ENCODE results near the gene SMAP2.
"Not testable (repeated sequence)": the region's sequence is repeated elsewhere in the genome, so short reads cannot be mapped to it uniquely, and the experiment has no call there.

SMAP2 gene

DNA sequence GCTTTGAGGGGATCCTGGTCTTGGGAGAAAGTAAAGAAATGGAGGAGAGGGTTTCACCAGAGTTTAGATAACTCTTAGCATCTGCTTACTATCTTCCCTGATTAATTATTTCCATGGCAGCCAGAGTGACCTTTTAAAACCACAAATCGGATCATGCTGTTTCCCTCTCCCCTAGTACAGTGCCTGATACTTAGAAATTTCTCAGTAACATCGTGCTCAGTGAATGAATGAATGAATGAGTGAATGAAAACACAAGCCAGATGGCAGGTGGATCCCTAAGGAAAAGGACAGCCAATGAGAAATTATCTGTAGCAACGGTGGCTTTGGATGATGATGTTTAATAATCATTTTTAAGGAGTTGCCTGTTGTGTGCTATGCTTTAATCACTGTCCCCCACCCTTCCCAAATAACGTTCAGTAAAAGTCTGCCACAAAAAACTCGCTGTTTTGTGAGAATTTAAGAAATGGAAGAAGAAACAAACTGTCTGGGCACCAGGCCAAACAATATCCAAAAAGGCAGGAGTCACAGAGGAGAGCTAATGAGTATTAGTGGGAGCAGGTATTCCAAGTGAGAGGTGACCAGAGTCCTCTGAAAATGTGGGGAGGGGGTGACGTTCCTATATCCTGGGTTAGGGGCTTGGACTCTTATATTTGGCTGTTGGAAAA is 737 bp upstream of the SMAP2 start:
- no peak for DNase-seq (ENCODE audit: low spot score)

DNA sequence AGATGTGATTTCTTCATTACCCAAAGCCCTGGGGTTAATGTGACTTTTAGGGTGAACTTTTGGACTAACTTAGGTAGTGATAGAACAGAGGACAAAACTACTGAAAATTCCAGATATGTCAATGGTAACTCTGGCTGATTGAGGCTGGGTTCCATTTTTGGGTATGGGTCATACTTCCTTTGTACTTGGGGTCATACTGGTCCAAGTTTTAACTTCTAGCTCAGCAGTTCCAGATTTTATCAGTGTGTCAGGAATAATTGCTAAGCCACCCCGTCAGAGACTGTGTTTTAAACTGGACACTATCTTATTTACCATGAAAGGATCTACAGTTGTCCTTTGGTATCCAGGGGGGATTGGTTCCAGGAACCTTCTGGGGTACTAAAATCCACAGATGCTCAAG is 4.0 kb downstream of the SMAP2 start:
- no peak for DNase-seq (ENCODE audit: low spot score)

DNA sequence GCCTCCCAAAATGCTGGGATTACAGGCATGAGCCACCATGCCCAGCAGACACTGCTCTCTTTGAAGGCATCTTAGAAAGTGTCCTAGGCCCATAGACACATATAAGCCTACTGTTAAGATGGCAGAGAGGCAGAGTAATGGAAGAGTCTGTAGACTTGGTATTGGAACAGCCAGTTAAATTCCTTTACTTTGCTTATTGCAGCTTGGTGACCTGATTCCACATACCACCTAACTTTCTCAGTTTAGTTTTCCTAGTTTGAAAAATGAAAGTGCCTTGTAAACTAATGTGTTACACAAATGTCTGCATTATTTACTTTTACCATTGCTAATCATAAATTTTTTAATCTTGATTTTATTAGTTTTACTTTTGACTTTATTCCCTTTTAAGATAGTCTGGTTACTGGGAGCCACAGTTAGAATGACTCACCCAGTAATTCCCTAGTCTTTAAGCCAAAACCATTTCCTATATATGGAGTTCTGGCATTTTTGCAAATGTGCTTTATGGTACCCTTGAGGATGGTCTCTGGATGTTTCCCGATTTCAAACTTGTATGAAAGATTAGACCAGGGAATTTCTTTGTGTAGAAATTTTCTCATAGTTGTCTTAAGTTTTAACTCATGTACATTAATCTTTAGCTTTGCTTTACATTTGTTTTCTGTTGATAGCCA is 6.4 kb downstream of the SMAP2 start:
- DNase-seq (ENCODE audit: low spot score) = no peak

DNA sequence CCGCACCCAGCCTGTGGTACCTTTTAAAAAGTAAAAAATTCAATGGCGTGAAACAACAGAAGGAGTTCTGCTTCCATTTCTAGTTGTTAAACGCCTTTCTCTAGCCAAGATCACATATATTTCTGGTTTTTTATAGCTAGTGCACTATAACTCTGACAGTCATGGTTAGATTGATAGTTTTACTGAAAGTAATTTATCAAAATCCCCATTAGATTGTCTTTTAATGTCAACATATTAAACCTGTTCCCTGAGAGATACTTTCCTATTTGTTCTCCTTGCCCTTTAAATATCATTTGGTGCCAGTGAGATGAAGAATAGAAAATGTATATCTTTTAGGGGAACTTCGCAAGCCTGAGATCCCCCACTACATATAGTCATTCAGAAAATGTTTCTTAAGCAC is 7.3 kb downstream of the SMAP2 start:
- no peak for DNase-seq (ENCODE audit: low spot score)

- no peak for DNase-seq (ENCODE audit: low spot score)
These were observed 8.0 kb downstream of the SMAP2 start for GRCh38 chr1:40381268-40382107.

DNA sequence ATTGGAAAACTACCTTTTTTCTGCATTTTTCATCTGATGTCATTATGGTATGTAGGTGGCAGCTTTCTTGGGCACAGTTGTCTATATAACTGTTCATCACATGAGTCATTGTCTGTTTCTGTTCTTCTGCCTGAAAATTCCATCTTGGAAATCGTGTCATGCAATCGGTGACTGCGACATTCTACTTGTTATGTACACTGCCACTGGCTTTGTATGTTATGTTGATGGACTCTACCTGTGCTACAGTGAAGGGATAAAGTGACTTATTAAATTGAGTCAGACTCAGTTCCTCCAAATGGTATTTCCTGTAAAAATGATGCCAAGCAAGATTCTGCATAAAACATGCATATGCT is 8.6 kb downstream of the SMAP2 start:
- DNase-seq (ENCODE audit: low spot score) = no peak

DNA sequence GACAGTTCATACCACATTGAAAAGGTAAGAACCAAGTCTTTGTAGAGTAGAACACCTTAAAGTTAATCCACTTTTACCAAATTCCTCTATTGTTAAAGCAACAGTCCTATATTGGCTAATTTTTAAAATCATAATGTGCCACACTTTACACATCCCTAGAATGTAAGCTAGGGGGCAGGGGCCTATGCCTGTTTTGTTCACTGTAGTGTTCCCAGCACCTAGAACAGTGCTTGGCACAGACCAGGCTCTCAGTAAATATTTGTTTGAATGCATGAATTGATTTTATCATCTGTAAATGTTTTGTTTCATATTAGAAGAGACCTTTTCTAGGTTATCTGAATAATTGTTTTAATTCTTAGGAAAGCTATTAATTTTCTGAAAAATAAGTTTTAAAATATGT is 9.1 kb downstream of the SMAP2 start:
- DNase-seq (ENCODE audit: low spot score) = no peak

DNA sequence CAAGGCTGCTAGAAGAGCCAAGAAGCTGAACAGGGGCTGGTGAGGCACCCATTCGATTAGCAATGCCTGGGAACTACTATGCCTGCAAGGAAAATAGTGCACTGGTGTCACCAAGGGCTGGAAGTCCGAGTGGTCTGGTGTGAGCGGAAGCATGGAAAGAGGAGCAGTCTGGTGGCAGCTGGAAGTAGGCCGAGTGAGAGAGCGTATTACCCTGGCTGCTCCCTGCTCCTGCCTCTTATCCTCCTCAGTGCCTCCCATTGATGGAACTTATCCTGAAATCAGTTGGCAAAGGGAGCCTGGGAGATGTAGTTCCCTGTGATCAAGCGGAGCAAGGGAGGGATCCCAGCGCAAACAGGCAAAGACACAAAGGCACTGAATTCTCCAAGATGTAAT is 9.6 kb downstream of the SMAP2 start:
- no peak for DNase-seq (ENCODE audit: low spot score)

DNA sequence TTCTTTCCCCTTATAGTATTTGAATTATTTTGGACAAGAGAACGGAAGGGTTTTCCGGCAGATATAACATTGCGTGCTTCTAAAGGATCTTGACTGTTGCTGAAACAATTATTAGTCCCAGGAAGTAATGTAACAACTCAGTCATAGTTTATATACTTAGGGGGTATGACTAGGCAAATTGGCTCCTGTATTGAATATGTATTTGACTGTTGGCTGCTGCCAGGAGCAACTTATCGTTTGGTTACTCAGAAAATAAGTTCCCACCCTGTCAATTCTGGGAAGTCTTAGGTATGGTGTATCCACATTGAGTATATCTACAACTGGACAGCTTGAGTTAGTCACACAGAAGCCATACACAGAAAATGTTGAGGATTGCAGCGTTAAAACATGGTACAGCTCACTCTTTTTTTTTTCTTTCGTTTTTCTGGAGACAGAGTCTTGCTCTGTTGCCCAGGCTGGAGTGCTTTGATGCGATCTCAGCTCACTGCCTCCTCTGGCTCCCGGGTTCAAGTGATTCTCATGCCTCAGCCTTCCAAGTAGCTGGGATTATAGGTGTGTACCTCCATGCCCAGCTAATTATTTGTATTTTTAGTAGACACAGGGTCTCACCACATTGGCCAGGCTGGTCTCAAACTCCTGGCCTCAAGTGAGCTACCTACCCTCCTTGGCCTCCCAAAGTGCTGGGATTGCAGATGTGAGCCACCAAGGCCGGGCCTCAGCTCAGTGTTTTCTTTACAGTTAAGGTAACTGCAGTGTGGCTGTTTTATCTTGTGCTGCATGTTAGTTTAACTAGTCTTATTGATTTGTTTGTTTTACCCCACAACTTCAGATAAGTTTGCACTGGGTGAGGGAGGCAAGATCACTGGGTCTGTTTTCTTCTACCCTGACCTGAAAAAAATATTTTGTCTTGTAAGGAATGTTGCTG is 10.2 kb downstream of the SMAP2 start:
- DNase-seq (ENCODE audit: low spot score) = no peak

DNA sequence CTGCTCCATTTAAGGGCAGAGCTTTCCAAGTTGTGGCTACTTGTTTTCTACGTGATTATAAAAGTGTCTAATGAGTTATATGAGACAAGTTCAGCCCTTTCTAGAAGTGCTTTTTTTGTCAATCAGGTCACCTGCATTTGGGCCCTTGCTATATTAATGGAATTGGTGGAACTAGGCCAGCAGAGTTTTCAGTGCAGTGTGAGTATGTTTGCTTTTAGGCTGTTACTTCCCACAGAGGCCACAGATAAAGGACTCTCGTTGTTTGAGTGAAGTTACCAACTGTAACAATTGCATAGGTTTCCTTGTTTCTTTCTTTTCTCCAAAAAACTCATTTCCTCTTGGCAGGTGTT is 10.9 kb downstream of the SMAP2 start:
- no peak for DNase-seq (ENCODE audit: low spot score)

DNA sequence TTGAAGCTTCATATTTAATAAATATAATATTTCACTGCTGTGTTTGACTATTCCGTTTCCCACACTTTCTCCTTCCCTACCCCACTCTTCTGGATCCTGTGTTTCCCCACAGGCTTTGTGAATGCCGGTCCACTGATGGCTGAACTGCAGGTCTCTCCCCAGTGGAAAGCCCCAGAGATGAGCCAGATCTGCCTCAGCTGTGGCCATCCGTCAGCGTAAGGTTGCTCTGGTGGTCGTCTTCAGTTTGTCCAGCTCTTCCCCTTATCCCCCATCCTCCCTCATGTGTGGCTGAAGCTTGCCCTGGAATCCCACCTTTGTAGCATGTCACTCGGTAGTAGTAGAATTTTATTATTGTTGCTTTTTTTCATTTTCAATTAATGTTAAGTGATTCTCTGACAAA is 11.4 kb downstream of the SMAP2 start:
- no peak for DNase-seq (ENCODE audit: low spot score)

GRCh38 chr1:40385437-40386358 is 12.2 kb downstream of the SMAP2 start:
- DNase-seq (ENCODE audit: low spot score) = no peak

GRCh38 chr1:40386359-40386723 is 12.8 kb downstream of the SMAP2 start:
- no peak for DNase-seq (ENCODE audit: low spot score)

DNA sequence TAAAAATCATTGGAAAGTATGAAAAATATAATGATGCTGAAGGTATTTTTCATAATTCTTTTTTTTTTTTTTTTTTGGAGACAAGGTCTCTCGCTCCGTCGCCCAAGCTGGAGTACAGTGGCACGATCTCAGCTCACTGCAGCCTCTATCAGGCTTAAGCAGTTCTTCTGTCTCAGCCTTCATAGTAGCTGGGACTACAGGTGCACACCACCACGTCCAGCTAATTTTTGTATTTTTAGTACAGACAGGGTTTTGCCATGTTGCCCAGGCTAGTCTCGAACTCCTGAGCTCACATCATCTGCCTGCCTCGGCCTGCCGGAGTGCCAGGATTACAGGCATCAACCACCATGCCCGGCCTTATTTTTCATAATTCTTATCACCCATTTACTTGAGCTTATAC is 13.3 kb downstream of the SMAP2 start:
- DNase-seq (ENCODE audit: low spot score) = no peak

GRCh38 chr1:40387381-40388306 is 14.1 kb downstream of the SMAP2 start:
- not testable (repeated sequence) for DNase-seq (ENCODE audit: low spot score)

DNA sequence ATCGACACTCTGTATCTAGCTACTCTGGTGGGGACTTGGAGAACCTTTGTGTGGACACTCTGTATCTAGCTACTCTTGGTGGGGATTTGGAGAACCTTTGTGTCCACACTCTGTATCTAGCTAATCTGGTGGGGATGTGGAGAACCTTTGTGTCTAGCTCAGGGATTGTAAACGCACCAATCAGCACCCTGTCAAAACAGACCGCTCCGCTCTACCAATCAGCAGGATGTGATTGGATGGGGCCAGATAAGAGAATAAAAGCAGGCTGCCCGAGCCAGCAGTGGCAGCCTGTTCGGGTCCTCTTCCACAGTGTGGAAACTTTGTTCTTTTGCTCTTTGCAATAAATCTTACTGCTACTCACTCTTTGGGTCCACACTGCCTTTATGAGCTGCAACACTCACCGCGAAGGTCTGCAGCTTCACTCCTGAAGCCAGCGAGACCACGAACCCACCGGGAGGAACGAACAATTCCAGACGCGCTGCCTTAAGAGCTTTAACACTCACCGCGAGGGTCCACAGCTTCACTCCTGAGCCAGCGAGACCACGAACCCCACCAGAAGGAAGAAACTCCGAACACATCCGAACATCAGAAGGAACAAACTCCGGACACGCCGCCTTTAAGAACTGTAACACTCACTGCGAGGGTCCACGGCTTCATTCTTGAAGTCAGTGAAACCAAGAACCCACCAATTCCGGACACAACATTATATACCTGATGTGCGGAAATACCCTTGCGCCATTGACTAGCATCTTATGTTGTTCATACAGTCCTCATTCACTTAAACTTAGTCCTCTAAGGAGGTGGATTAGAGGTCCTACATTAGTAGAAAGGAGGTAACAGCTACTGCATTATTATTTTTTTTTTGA is 15.2 kb downstream of the SMAP2 start:
- not testable (repeated sequence) for DNase-seq (ENCODE audit: low spot score)

- DNase-seq (ENCODE audit: low spot score) = no peak
These were observed 15.8 kb downstream of the SMAP2 start for GRCh38 chr1:40389322-40389803.

DNA sequence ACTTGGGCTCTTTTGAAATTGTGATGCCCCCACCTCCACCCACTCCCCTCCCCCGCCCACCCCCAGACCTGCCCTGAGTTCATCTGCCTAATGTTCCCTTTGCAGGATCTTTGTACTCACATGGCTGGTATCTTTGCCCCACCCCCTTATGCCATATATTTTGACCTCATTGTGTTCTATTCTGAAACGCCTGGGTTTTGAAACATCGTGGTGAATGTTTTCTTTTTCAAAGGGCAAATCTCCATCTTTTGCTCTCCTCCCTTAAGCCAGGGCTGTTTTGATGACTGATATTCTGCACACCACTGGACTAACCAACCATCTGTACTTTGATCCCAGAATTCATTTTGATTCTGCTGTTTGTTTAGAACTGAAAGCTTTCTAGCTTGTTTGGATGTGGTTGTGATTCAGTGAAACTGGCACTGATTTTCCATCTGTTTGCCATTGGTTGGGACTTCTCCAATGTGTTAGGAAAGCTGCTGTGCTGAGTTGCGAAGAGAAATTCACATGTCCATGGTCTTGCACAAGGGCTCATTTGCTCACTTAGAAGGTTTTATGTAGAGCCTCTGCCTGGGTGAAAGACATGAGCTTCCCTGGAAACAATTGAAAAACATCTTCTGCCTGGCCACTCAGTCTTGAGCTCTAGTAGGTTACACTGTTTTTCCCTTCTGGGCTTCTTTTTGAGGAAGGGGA is 16.5 kb downstream of the SMAP2 start:
- no peak for DNase-seq (ENCODE audit: low spot score)
